Activated naive CD4-positive, alpha-beta T cell treated with anti-CD3 and anti-CD28 coated beads, Interleukin-2, amount 50 U/mL, for 72 hours (primary cell): ENCODE results near the gene CLSTN1. TPM values are rescaled to one million over a fixed set of nuclear protein-coding genes. Genes with fewer than 3 reads are reported as not detected.
A peak's percentile ranks its signal among the peaks of the same experiment; 100 is the strongest.
"Not testable (repeated sequence)": the region's sequence is repeated elsewhere in the genome, so short reads cannot be mapped to it uniquely, and the experiment has no call there.

ENCODE experiments used
- ATAC-seq, 2 donors: fragments of 150-1000 bp; cut with Tn5 transposase; 2 replicates each; pipeline ENCODE4 v1.10.0; 2021; ENCODE audit warnings: mild to moderate bottlenecking in 2 of 2, moderate library complexity in 2 of 2
- DNase-seq, 2 donors: peaks; one replicate each; pipeline ENCODE4 v3.0.0; 2021 to 2022; ENCODE audit warnings: low spot score in 2 of 2
- H3K27ac Mint-ChIP-seq, 2 donors: one replicate each; pipeline ENCODE4 v1.8.0; 2022; ENCODE audit warnings: mild to moderate bottlenecking in 2 of 2, mixed read lengths in 2 of 2
- H3K36me3 Mint-ChIP-seq, 2 donors: one replicate each; pipeline ENCODE4 v1.8.0; 2022; ENCODE audit warnings: mixed read lengths in 2 of 2
- H3K9me3 Mint-ChIP-seq, 2 donors: one replicate each; pipeline ENCODE4 v1.8.0; 2022; ENCODE audit warnings: mixed read lengths in 2 of 2
- total RNA-seq, 2 donors: library from RNA; stranded (reverse); gene quantifications; one replicate each; pipeline ENCODE4 v1.2.3, GENCODE V29; 2022

CLSTN1 gene
- total RNA-seq, 2 donors from 2014 or later: 15.6 to 43.3 TPM

GRCh38 chr1:9821710-9822109 is 2.1 kb downstream of the CLSTN1 start:
- Mint-ChIP-seq H3K36me3 (peaks cover 7 to 10% of the 10 kb centered on the region in 2 donors), H3K9me3 (no peaks in the 10 kb centered on the region)

GRCh38 chr1:9820521-9820920 is 3.2 kb downstream of the CLSTN1 start:
- no peak overlapping the region for H3K27ac Mint-ChIP-seq

More at GRCh38 chr1:9821710-9822109, 2.1 kb downstream of the CLSTN1 start:
- ATAC-seq: no peak
- no peak for DNase-seq
- no peak overlapping the region for H3K27ac Mint-ChIP-seq

GRCh38 chr1:9817734-9818133 is 6.0 kb downstream of the CLSTN1 start:
- no peaks in the 10 kb centered on the region for H3K9me3 Mint-ChIP-seq
- H3K36me3 Mint-ChIP-seq: peaks cover 4 to 6% of the 10 kb centered on the region in 2 donors
- no peak overlapping the region for H3K27ac Mint-ChIP-seq
- DNase-seq: no peak
- ATAC-seq: no peak

More at GRCh38 chr1:9820521-9820920, 3.2 kb downstream of the CLSTN1 start:
- Mint-ChIP-seq H3K36me3 (peaks cover 7 to 10% of the 10 kb centered on the region in 2 donors), H3K9me3 (no peaks in the 10 kb centered on the region)
- DNase-seq (no peak), ATAC-seq (no peak)

- DNase-seq (no peak), ATAC-seq (no peak)
- Mint-ChIP-seq H3K36me3 (no peaks in the 10 kb centered on the region), H3K27ac (no peak overlapping the region), H3K9me3 (no peaks in the 10 kb centered on the region)
Observed at GRCh38 chr1:9816199-9816598, 7.6 kb downstream of the CLSTN1 start.

- no peak for ATAC-seq
- no peaks in the 10 kb centered on the region for H3K36me3 Mint-ChIP-seq
- H3K9me3 Mint-ChIP-seq: no peaks in the 10 kb centered on the region
- no peak for DNase-seq
- H3K27ac Mint-ChIP-seq: no peak overlapping the region
Observed at GRCh38 chr1:9815150-9815549, 8.6 kb downstream of the CLSTN1 start.

GRCh38 chr1:9814619-9815018 is 9.1 kb downstream of the CLSTN1 start:
- no peaks in the 10 kb centered on the region for H3K9me3 Mint-ChIP-seq
- H3K36me3 Mint-ChIP-seq: no peaks in the 10 kb centered on the region
- H3K27ac Mint-ChIP-seq: no peak overlapping the region
- no peak for ATAC-seq
- no peak for DNase-seq

GRCh38 chr1:9811239-9811966 is 12.4 kb downstream of the CLSTN1 start:
- DNase-seq: no peak
- no peaks in the 10 kb centered on the region for H3K9me3 Mint-ChIP-seq
- no peak overlapping the region for H3K27ac Mint-ChIP-seq
- ATAC-seq: no peak
- H3K36me3 Mint-ChIP-seq: peaks cover 0 to 7% of the 10 kb centered on the region in 2 donors

- no peak for DNase-seq
- H3K36me3 Mint-ChIP-seq: peaks cover 0 to 7% of the 10 kb centered on the region in 2 donors
- H3K9me3 Mint-ChIP-seq: no peaks in the 10 kb centered on the region
- H3K27ac Mint-ChIP-seq: no peak overlapping the region
- ATAC-seq: no peak
Observed at GRCh38 chr1:9809100-9809510, 14.7 kb downstream of the CLSTN1 start.

- H3K36me3 Mint-ChIP-seq: peaks cover 0 to 7% of the 10 kb centered on the region in 2 donors
- DNase-seq: no peak
- no peaks in the 10 kb centered on the region for H3K9me3 Mint-ChIP-seq
- ATAC-seq: no peak
- H3K27ac Mint-ChIP-seq: no peak overlapping the region
Observed at GRCh38 chr1:9808459-9808858, 15.3 kb downstream of the CLSTN1 start.

- H3K36me3 Mint-ChIP-seq: peaks cover 0 to 7% of the 10 kb centered on the region in 2 donors
- ATAC-seq (no peak), DNase-seq (no peak)
- H3K9me3 Mint-ChIP-seq: no peaks in the 10 kb centered on the region
- H3K27ac Mint-ChIP-seq: no peak overlapping the region
Observed at GRCh38 chr1:9807541-9807940, 16.2 kb downstream of the CLSTN1 start.

- H3K27ac Mint-ChIP-seq, DNase-seq, ATAC-seq, H3K9me3 Mint-ChIP-seq, H3K36me3 Mint-ChIP-seq: not testable (repeated sequence)
Observed at GRCh38 chr1:9805972-9806371, 17.8 kb downstream of the CLSTN1 start.

GRCh38 chr1:9805006-9805508 is 18.7 kb downstream of the CLSTN1 start:
- peaks cover 0 to 7% of the 10 kb centered on the region in 2 donors for H3K36me3 Mint-ChIP-seq
- DNase-seq (no peak), ATAC-seq (no peak)
- no peaks in the 10 kb centered on the region for H3K9me3 Mint-ChIP-seq
- no peak overlapping the region for H3K27ac Mint-ChIP-seq

- ATAC-seq, H3K9me3 Mint-ChIP-seq, H3K27ac Mint-ChIP-seq, H3K36me3 Mint-ChIP-seq: not testable (repeated sequence)
- DNase-seq: peak in 1 of 2 donors; percentile 38
Observed at GRCh38 chr1:9803003-9803918, 20.5 kb downstream of the CLSTN1 start.

GRCh38 chr1:9801909-9802308 is 21.9 kb downstream of the CLSTN1 start:
- Mint-ChIP-seq H3K36me3 (no peaks in the 10 kb centered on the region), H3K27ac (no peak overlapping the region), H3K9me3 (no peaks in the 10 kb centered on the region)
- no peak for ATAC-seq
- no peak for DNase-seq

GRCh38 chr1:9798236-9799130 is 25.3 kb downstream of the CLSTN1 start:
- DNase-seq (no peak), ATAC-seq (peak in 1 of 2 donors; percentile 73)
- no peak overlapping the region for H3K27ac Mint-ChIP-seq
- H3K36me3 Mint-ChIP-seq: no peaks in the 10 kb centered on the region
- no peaks in the 10 kb centered on the region for H3K9me3 Mint-ChIP-seq

GRCh38 chr1:9797049-9797448 is 26.7 kb downstream of the CLSTN1 start:
- Mint-ChIP-seq H3K36me3 (no peaks in the 10 kb centered on the region), H3K9me3 (no peaks in the 10 kb centered on the region), H3K27ac (peak overlapping the region in 1 of 2 donors; percentile 19)
- no peak for ATAC-seq
- DNase-seq: no peak
